Activated CD8-positive, alpha-beta memory T cell treated with anti-CD3 and anti-CD28 coated beads, Interleukin-2, amount 10 ng/mL, durations not matched to agents 7 days and 5 days (primary cell): ENCODE measurements around the gene PAX2. TPM values are rescaled to one million over a fixed set of nuclear protein-coding genes. Genes with fewer than 3 reads are reported as not detected.

ENCODE experiments used
- ATAC-seq: fragments of 150-1000 bp; cut with Tn5 transposase; one replicate; pipeline ENCODE4 v1.10.0; 2021; ENCODE audit warnings: moderate library complexity
- CTCF ChIA-PET: fragments of 350-600 bp; sonication (Branson Sonifier 250); formaldehyde crosslinking; loops from one replicate; lab custom pipeline; 2021; ENCODE audit warnings: antibody characterized with exemption; lab: Charles Lee
- DNase-seq: peaks from one replicate; pipeline ENCODE4 v3.0.0-alpha.2; 2020
- H3K27ac Mint-ChIP-seq: one replicate; pipeline ENCODE4 v1.8.0; 2021; ENCODE audit warnings: mild to moderate bottlenecking, mixed read lengths
- H3K27me3 Mint-ChIP-seq: one replicate; pipeline ENCODE4 v1.8.0; 2021; ENCODE audit warnings: mixed read lengths
- H3K36me3 Mint-ChIP-seq: one replicate; pipeline ENCODE4 v1.8.0; 2021; ENCODE audit warnings: mild to moderate bottlenecking, mixed read lengths
- H3K4me1 Mint-ChIP-seq: one replicate; pipeline ENCODE4 v1.8.0; 2021; ENCODE audit warnings: mixed read lengths
- H3K4me3 Mint-ChIP-seq: one replicate; pipeline ENCODE4 v1.8.0; 2021; ENCODE audit warnings: mild to moderate bottlenecking, moderate library complexity, mixed read lengths
- H3K9me3 Mint-ChIP-seq: one replicate; pipeline ENCODE4 v1.8.0; 2022; ENCODE audit warnings: low read depth, mixed read lengths
- total RNA-seq, 2 experiments: library from RNA; stranded (reverse); gene quantifications; one replicate each; pipeline ENCODE4 v1.2.3, GENCODE V29; 2021

The PAX2 gene
- total RNA-seq, 2 experiments from 2014 or later: not detected

DNA sequence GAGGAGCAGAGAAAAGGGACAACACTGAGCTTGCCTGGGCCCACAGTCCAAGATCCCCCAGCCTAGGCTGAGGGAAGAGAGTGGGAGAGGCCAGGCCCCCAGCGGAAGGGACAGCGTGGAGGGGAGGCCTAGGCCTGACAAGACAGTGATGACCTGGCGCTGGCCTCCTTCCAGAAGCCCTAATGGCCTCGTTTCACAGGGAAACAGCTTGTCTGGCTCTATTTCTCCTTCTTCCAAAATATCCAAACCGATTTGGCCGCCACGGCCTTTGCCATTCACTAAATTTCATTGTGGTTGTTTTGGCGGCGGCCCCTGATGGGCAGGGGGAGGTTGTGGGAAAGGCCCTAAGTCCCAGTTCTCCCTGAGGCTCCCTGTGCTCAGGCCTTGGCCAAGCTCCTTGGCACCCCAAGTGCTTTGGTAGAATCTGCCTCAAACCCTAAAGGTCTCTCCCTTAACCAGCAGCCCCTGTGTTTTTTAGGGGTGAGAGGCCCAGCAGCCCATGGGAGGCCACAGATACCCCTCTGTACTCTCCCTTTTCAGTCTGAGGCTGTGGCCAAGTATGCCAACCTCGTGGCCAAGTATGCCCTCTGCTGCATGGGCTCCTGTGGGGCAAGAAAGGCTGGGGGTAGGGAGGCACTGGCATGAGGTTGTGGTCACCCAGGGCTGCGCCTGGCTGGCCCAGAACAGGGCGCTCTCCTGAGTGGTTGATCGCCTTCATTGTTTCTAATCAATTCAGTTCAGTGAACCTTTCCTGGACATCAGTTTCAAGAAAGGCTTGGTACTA, 37.3 kb downstream of the PAX2 start:
- ATAC-seq: no peak
- CTCF ChIA-PET: no interaction called here
- DNase-seq: no peak
- Mint-ChIP-seq H3K27me3 (peaks cover 36% of the 10 kb centered on the region), H3K9me3 (no peaks in the 10 kb centered on the region), H3K27ac (no peak overlapping the region), H3K4me1 (no peaks in the 10 kb centered on the region), H3K36me3 (no peaks in the 10 kb centered on the region), H3K4me3 (no peak overlapping the region)

- DNase-seq: no peak
- no peaks in the 10 kb centered on the region for H3K9me3 Mint-ChIP-seq
- no peak overlapping the region for H3K4me3 Mint-ChIP-seq
- H3K36me3 Mint-ChIP-seq: no peaks in the 10 kb centered on the region
- peaks cover 39% of the 10 kb centered on the region for H3K27me3 Mint-ChIP-seq
- CTCF ChIA-PET: interaction anchor here (0.6 kb wide), 1 partner anchor 10 kb away, joined by 3 read pairs; no protein-coding TSS in a partner anchor
- H3K4me1 Mint-ChIP-seq: no peaks in the 10 kb centered on the region
- no peak for ATAC-seq
- no peak overlapping the region for H3K27ac Mint-ChIP-seq
Measured at GRCh38 chr10:100784126-100784525, 38.7 kb downstream of the PAX2 start.

DNA sequence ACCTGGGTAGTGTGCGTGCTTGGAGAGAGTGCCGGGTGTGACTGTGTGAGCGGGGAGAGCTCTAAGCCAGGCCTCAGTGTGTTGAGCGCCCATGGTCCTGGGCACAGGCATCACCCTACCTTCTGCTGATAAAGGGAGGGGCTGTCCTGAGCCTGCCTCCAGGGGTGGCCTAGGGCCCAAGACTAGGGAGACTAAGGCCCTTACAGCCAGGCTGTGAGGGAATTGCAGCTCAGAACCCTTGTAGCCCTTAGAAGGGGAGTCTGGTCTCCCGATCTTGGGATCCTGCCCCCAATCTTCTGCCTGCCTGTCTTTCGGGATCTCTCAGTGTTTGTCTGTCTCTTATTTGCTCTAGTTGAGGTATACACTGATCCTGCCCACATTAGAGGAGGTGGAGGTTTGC, 41.2 kb downstream of the PAX2 start:
- Mint-ChIP-seq H3K4me3 (no peak overlapping the region), H3K36me3 (no peaks in the 10 kb centered on the region), H3K27me3 (peaks cover 40% of the 10 kb centered on the region), H3K4me1 (no peaks in the 10 kb centered on the region), H3K27ac (no peak overlapping the region), H3K9me3 (no peaks in the 10 kb centered on the region)
- no peak for DNase-seq
- CTCF ChIA-PET: no interaction called here
- no peak for ATAC-seq

DNA sequence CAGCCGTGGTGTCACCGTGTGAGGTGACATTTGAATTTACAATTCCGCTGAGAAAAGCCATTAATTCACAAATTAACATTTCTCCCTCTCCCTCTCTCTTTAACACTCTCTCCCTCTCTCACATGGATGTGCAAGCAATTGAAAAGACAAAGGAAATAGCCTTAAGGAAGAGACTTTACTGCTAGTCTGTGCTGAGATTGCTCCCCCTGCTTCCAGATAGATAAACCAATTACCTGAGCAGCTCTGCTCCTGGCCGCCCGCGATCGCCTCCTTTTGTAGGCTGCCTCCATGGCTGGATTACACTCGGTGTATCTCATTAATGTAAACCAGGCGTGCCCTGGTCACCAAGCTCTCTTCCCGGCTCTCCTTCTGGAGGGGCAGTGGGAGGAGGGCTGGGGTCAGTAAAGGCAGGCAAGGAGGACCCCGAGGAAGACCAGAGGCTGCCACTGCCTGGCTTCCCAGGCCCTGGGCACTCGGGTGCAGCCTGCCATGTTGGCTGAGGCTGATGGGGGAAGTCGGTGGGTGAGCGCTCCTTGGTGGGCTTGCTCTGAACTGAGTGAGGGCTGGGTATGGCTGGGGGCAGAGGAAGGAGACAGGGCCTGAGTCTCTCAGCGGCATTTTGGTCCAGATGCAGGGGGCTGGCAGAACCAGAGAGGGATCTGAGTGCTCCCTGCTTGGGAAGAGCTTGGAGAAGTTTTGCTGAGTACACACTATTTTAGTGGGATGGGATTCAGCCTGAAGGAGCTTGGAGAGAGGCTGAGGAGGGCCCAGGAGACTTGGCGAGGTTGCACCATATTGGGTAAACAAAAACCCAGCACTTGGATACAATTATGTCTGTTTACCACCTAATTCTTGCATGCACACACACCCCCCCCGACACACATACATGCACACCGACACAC, 42.9 kb downstream of the PAX2 start:
- no peak overlapping the region for H3K4me3 Mint-ChIP-seq
- ATAC-seq (no peak), DNase-seq (no peak)
- H3K9me3 Mint-ChIP-seq: no peaks in the 10 kb centered on the region
- H3K4me1 Mint-ChIP-seq: no peaks in the 10 kb centered on the region
- H3K36me3 Mint-ChIP-seq: no peaks in the 10 kb centered on the region
- H3K27ac Mint-ChIP-seq: no peak overlapping the region
- H3K27me3 Mint-ChIP-seq: peaks cover 46% of the 10 kb centered on the region
- CTCF ChIA-PET: no interaction called here

- Mint-ChIP-seq H3K27ac (no peak overlapping the region), H3K27me3 (peaks cover 59% of the 10 kb centered on the region), H3K4me1 (no peaks in the 10 kb centered on the region), H3K9me3 (no peaks in the 10 kb centered on the region), H3K4me3 (no peak overlapping the region), H3K36me3 (no peaks in the 10 kb centered on the region)
- ATAC-seq (no peak), DNase-seq (no peak)
- CTCF ChIA-PET: no interaction called here
Measured at GRCh38 chr10:100790761-100791208, 45.4 kb downstream of the PAX2 start.

DNA sequence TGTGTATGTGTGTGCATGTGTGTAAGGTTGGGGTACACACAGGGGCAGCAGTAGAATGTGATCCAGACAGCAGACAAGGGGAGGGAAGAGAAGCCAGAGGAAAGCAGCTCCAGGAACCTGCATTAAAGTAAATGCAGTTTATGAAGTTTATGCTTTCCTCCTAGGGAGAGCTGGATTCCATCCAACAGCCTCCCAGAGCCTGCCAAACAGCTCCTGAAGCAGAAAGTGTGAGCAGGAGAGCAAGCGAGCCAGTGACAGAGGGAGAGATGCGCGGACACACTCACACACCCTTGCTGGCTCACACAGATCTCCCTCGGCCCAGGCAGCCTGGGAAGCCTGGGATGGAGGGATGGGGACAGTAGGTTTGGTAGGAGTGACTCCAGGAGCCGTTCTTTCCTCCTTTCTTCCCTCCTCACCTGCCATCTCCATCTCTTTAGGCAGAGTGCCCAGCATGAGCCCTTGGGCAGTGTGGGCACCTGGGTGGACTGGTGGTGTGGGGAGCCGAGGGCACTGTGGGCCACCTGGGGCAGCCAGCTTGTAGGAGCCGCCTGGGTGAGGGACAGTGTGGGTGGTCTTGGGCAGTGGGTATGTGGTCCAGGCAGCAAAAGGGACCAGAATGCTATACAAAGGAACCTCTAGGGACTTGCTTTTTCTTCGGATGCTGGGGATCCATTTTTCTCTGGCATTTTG, 46.1 kb downstream of the PAX2 start:
- Mint-ChIP-seq H3K9me3 (no peaks in the 10 kb centered on the region), H3K27ac (no peak overlapping the region), H3K4me3 (no peak overlapping the region), H3K4me1 (no peaks in the 10 kb centered on the region), H3K36me3 (no peaks in the 10 kb centered on the region), H3K27me3 (peaks cover 59% of the 10 kb centered on the region)
- CTCF ChIA-PET: no interaction called here
- DNase-seq (no peak), ATAC-seq (no peak)

DNA sequence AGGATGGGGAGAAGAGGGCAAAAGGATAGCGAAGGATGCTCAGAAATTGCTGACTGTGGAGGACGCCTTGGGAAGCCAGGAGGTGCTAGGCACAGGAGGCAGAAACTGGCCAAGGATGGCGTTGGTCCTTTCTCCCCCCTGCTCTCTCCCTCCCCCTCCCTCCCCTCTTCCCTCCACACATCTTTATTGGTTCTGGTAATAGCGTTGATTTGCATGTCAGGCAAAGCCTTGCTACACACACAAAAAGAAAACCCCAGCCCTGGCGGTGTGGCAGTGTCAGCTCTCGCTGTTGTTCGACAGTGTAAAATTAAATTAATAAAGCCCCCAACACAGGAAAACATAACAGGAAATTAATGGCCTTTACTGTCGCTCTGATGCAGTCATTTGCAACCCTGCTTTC, 47.2 kb downstream of the PAX2 start:
- no peaks in the 10 kb centered on the region for H3K4me1 Mint-ChIP-seq

GRCh38 chr10:100793055-100793454, 47.7 kb downstream of the PAX2 start:
- Mint-ChIP-seq H3K4me1 (no peaks in the 10 kb centered on the region), H3K27ac (no peak overlapping the region), H3K9me3 (no peaks in the 10 kb centered on the region), H3K27me3 (peaks cover 58% of the 10 kb centered on the region), H3K36me3 (no peaks in the 10 kb centered on the region), H3K4me3 (no peak overlapping the region)
- DNase-seq: no peak
- no peak for ATAC-seq
- CTCF ChIA-PET: no interaction called here

More for the DNA sequence above, 47.2 kb downstream of the PAX2 start:
- no peaks in the 10 kb centered on the region for H3K36me3 Mint-ChIP-seq
- ATAC-seq (no peak), DNase-seq (no peak)
- H3K27me3 Mint-ChIP-seq: peaks cover 60% of the 10 kb centered on the region
- H3K27ac Mint-ChIP-seq: no peak overlapping the region
- CTCF ChIA-PET: no interaction called here
- no peaks in the 10 kb centered on the region for H3K9me3 Mint-ChIP-seq
- no peak overlapping the region for H3K4me3 Mint-ChIP-seq

DNA sequence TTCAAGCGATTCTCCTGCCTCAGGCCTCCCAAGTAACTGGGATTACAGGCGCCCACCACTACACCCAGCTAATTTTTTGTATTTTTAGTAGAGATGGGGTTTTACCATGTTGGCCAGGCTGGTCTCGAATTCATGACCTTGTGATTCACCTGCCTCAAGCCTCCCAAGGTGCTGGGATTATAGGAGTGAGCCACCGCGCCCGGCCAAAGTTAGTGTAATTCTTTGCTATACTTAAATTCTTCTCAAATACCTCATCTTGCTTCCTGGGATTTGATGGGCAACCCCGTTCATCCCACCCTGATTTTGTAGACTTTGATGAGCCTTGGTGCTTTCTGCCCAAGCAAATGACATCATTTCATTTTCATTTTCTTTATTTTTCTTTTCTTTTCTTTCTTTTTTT, 54.5 kb downstream of the PAX2 start:
- no peaks in the 10 kb centered on the region for H3K4me1 Mint-ChIP-seq
- no peak overlapping the region for H3K27ac Mint-ChIP-seq
- ATAC-seq (no peak), DNase-seq (no peak)
- no peak overlapping the region for H3K4me3 Mint-ChIP-seq
- H3K9me3 Mint-ChIP-seq: no peaks in the 10 kb centered on the region
- H3K27me3 Mint-ChIP-seq: peaks cover 65% of the 10 kb centered on the region
- CTCF ChIA-PET: no interaction called here
- H3K36me3 Mint-ChIP-seq: no peaks in the 10 kb centered on the region

GRCh38 chr10:100800931-100801330, 55.5 kb downstream of the PAX2 start:
- H3K27ac Mint-ChIP-seq: no peak overlapping the region
- no peaks in the 10 kb centered on the region for H3K36me3 Mint-ChIP-seq
- ATAC-seq: no peak
- CTCF ChIA-PET: no interaction called here
- no peak for DNase-seq
- no peaks in the 10 kb centered on the region for H3K4me1 Mint-ChIP-seq
- no peak overlapping the region for H3K4me3 Mint-ChIP-seq
- H3K27me3 Mint-ChIP-seq: peaks cover 67% of the 10 kb centered on the region
- H3K9me3 Mint-ChIP-seq: no peaks in the 10 kb centered on the region

DNA sequence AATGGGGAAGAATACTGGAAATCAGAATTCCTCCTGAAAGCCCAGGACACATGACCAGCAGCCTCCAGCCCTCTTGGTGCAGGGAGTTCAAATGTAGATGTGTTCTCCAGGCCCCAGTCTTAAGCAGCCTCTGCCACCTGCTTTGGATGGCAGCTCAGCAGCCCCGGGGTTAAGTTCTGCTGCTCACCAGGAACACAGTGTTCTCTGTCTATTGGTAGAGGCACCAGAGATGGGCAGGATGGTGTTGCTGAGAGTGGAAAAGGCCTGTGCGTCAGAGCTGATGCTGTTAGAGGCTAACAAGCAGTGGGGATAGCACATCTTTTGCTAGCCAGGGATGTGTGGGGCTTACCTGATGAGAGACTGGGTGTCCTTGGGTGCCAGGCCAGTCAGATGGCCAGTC, 56.8 kb downstream of the PAX2 start:
- no peak overlapping the region for H3K4me3 Mint-ChIP-seq
- ATAC-seq: no peak
- H3K27ac Mint-ChIP-seq: no peak overlapping the region
- H3K36me3 Mint-ChIP-seq: no peaks in the 10 kb centered on the region
- CTCF ChIA-PET: no interaction called here
- H3K9me3 Mint-ChIP-seq: no peaks in the 10 kb centered on the region
- peaks cover 59% of the 10 kb centered on the region for H3K27me3 Mint-ChIP-seq
- H3K4me1 Mint-ChIP-seq: no peaks in the 10 kb centered on the region
- DNase-seq: no peak

- peaks cover 59% of the 10 kb centered on the region for H3K27me3 Mint-ChIP-seq
- DNase-seq: no peak
- CTCF ChIA-PET: no interaction called here
Measured at GRCh38 chr10:100802607-100803006, 57.2 kb downstream of the PAX2 start.

DNA sequence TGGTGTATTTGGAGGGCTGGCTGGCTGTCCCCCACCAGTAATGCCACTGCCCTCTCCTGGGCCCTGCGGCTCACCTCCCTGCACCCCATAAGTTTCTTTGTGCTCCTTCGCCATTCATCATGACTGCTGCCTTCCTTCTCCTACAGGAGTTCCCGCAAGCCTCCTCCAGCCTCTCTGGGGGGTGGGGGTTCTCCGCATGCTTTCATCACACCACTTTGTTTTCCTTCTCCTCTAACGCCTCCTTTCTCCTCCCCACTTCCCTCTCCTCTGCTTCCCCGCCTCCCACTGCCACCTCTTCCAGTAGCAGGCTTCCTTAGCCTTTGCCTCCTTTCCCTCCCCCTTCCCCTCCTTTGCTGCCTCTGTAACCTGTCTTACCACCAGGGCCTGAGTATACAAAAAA, 58.1 kb downstream of the PAX2 start:
- no peak overlapping the region for H3K4me3 Mint-ChIP-seq
- H3K4me1 Mint-ChIP-seq: no peaks in the 10 kb centered on the region
- no peak overlapping the region for H3K27ac Mint-ChIP-seq
- peaks cover 63% of the 10 kb centered on the region for H3K27me3 Mint-ChIP-seq
- DNase-seq (no peak), ATAC-seq (no peak)
- no peaks in the 10 kb centered on the region for H3K9me3 Mint-ChIP-seq
- CTCF ChIA-PET: no interaction called here
- no peaks in the 10 kb centered on the region for H3K36me3 Mint-ChIP-seq

More at GRCh38 chr10:100802607-100803006, 57.2 kb downstream of the PAX2 start:
- ATAC-seq: no peak
- Mint-ChIP-seq H3K36me3 (no peaks in the 10 kb centered on the region), H3K9me3 (no peaks in the 10 kb centered on the region), H3K27ac (no peak overlapping the region), H3K4me1 (no peaks in the 10 kb centered on the region), H3K4me3 (no peak overlapping the region)
